ENCODE data around the gene SELL.
"Not testable (repeated sequence)": the region's sequence is repeated elsewhere in the genome, so short reads cannot be mapped to it uniquely, and the experiment has no call there.

GRCh38 chr1:169688377-169688776 is 23.0 kb downstream of the SELL start:
- not testable (repeated sequence) for TF ChIP-seq ZBTB10 (tag by site-specific recombination; IDR thresholded peaks at IDR 0.05); REST (tag by site-specific recombination; IDR thresholded peaks at IDR 0.05); ATF2 (tag by site-specific recombination; IDR thresholded peaks at IDR 0.05; ENCODE audit: low read depth); HOXD13 (CRISPR knock-in tag; IDR thresholded peaks at IDR 0.05; ENCODE audit: borderline replicate concordance)
